Testis (tissue), 3 donors: ENCODE measurements around the gene MKS1. TPM values are rescaled to one million over a fixed set of nuclear protein-coding genes. Genes with fewer than 3 reads are reported as not detected.
A peak's percentile ranks its signal among the peaks of the same experiment; 100 is the strongest.

Experiments
- DNase-seq: peaks from one replicate; pipeline ENCODE4 v3.0.0-alpha.2; 2019
- H3K27ac ChIP-seq, 2 donors: fragments of 200-600 bp; sonication (generic); one replicate each; pipeline ENCODE4 v1.5.1; 2019
- H3K27me3 ChIP-seq: fragments of 200-600 bp; sonication (generic); one replicate; pipeline ENCODE4 v1.5.1; 2019
- H3K36me3 ChIP-seq: fragments of 200-600 bp; sonication (generic); one replicate; pipeline ENCODE4 v1.5.1; 2017; ENCODE audit warnings: low read depth; ENCODE audit errors: missing control alignments
- H3K4me1 ChIP-seq: fragments of 200-600 bp; sonication (generic); one replicate; pipeline ENCODE4 v1.5.1; 2019
- H3K4me3 ChIP-seq, 2 donors: fragments of 200-600 bp; sonication (generic); one replicate each; pipeline ENCODE4 v1.5.1; 2017 to 2019
- H3K9me3 ChIP-seq: fragments of 200-600 bp; sonication (generic); one replicate; pipeline ENCODE4 v1.5.1; 2017
- CTCF ChIP-seq, 3 experiments: fragments of 450-650 bp in 2 of 3; fragments of 200-600 bp in 1 of 3; sonication (generic) in 1 of 3; IDR thresholded peaks; one replicate each; pipeline ENCODE4 v1.5.1; 2016 to 2019; ENCODE audit warnings: antibody characterized with exemption in 3 of 3, mild to moderate bottlenecking in 2 of 3, moderate library complexity in 1 of 3
- POLR2A ChIP-seq: fragments of 450-650 bp; IDR thresholded peaks from one replicate; pipeline ENCODE4 v1.6.1; 2017; ENCODE audit warnings: antibody characterized with exemption, mild to moderate bottlenecking, moderate library complexity
- WGBS, 2 donors: methylation state at CpG; one replicate each; pipeline ENCODE4 v1.1.5; 2018; 5-methylcytosine and 5-hydroxymethylcytosine counted together
- intact Hi-C: fragments of 100-400 bp; cut with DNase I; formaldehyde crosslinking; loops from one replicate; pipeline ENCODE4 v1.15.1; 2023; ENCODE audit warnings: low total_unique reads
- polyA plus RNA-seq: library from polyadenylated mRNA; stranded (reverse); fragments of 350-450 nt; fragmentation: Illumina TruSeq; extraction: RNeasy Lipid Tissue Mini Kit (QIAGEN cat#74804); gene quantifications from one replicate; pipeline ENCODE4 v1.2.3, GENCODE V29; 2014; ENCODE audit warnings: low read depth, low replicate concordance; ENCODE audit not compliant: insufficient read depth
- total RNA-seq, 2 donors: library from RNA; depleted of rRNA; stranded (reverse); fragments of >200 nt; gene quantifications; one replicate each; pipeline ENCODE4 v1.2.3, GENCODE V29; 2016

The MKS1 gene
- total and polyA plus RNA-seq, 3 donors from 2014 or later, result 32.0 to 34.3 (median 32.3) TPM

- Histone ChIP-seq H3K4me3 (no peak overlapping the region), H3K4me1 (no peaks in the 10 kb centered on the region), H3K27ac (no peak overlapping the region), H3K9me3 (no peaks in the 10 kb centered on the region), H3K36me3 (no peaks in the 10 kb centered on the region), H3K27me3 (no peaks in the 10 kb centered on the region)
- intact Hi-C loops, result no loop called here
- WGBS, 2 donors, result 77 to 90% methylated on average over 3 of the region's 3 CpGs
- DNase-seq, result no peak
- no peak for TF ChIP-seq CTCF (IDR thresholded peaks at IDR 0.05)
- no peak for TF ChIP-seq POLR2A
These were observed 34.0 kb upstream of the MKS1 start for GRCh38 chr17:58253082-58253481.

DNA sequence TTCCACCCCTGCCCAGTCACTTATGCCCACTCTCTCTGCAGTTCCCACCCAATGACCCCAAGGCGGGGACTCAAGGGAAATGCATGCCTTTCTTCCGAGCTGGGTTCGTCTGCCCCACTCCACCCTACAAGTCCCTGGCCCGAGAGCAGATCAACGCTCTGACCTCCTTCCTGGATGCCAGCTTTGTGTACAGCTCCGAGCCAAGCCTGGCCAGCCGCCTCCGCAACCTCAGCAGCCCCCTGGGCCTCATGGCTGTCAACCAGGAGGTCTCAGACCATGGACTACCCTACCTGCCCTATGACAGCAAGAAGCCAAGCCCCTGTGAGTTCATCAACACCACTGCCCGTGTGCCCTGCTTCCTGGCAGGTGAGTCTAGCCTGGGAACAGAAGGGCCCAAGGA lies 33.1 kb upstream of the MKS1 start:
- H3K36me3 ChIP-seq, result no peaks in the 10 kb centered on the region
- no peak for TF ChIP-seq CTCF (IDR thresholded peaks at IDR 0.05)
- TF ChIP-seq POLR2A, result no peak
- no peak for DNase-seq
- no peaks in the 10 kb centered on the region for H3K9me3 ChIP-seq
- intact Hi-C loops, result no loop called here
- no peaks in the 10 kb centered on the region for H3K27me3 ChIP-seq
- H3K4me3 ChIP-seq, result no peak overlapping the region
- 73 to 77% methylated on average over 5 to 9 of the region's 9 CpGs for WGBS, 2 donors
- H3K27ac ChIP-seq, result no peak overlapping the region
- no peaks in the 10 kb centered on the region for H3K4me1 ChIP-seq

GRCh38 chr17:58250344-58251011 lies 31.4 kb upstream of the MKS1 start:
- H3K9me3 ChIP-seq, result no peaks in the 10 kb centered on the region
- WGBS, 2 donors, result 79 to 83% methylated on average over 10 to 12 of the region's 12 CpGs
- no peak overlapping the region for H3K27ac ChIP-seq
- DNase-seq, result no peak
- intact Hi-C loops, result no loop called here
- H3K4me3 ChIP-seq, result no peak overlapping the region
- H3K36me3 ChIP-seq, result no peaks in the 10 kb centered on the region
- TF ChIP-seq CTCF (IDR thresholded peaks at IDR 0.05) (no peak), POLR2A (no peak)
- no peaks in the 10 kb centered on the region for H3K4me1 ChIP-seq
- no peaks in the 10 kb centered on the region for H3K27me3 ChIP-seq

DNA sequence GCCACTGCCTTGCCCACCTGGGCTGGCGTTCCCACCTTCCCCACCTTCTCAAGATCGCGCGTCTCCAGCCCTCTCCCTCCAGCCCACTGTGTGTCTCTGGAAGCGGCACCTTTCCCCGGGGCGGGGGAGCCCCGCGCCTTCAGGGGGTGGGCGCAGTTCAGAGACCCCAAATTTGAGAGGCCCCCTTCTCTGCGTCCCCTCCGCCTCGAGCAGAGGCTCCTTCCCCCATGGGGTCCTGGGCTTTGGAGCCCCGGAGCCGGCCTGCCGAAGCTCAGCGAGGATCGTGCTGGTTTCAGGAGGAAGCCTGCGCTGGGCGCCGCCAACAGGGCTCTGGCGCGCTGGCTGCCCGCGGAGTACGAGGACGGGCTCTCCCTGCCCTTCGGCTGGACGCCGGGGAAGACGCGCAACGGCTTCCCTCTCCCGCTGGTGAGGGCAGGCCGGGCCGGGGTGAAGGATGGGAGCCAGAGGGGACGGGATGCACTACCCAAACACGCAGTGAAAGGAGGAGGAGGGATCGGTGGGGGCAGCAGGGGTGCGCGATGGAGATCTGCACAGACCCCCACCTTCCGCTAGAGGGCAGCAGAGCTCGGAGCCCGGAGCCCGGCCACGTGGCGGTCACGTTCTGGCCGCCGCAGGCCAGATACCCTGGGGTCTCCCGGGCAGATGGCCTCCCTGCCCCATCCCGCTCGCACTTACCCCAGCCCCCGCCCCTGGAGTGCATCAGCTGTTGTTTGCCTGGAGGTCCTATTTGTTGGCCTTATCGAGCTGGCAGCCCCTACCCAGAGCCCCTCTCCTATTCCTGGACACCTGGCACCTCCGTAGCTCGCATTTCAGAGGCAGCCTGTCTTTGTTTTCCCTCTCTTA lies 30.4 kb upstream of the MKS1 start:
- 3 to 6% methylated on average over 41 to 47 of the region's 57 CpGs for WGBS, 2 donors
- no peaks in the 10 kb centered on the region for H3K4me1 ChIP-seq
- peak; percentile 80 for DNase-seq
- H3K4me3 ChIP-seq, result peak overlapping the region; percentile 42 to 61
- no peaks in the 10 kb centered on the region for H3K36me3 ChIP-seq
- H3K27ac ChIP-seq, result no peak overlapping the region
- intact Hi-C loops, result no loop called here
- TF ChIP-seq POLR2A (no peak), CTCF (IDR thresholded peaks at IDR 0.05) (peak; percentile 73 to 93 (median 84))
- H3K9me3 ChIP-seq, result no peaks in the 10 kb centered on the region
- no peaks in the 10 kb centered on the region for H3K27me3 ChIP-seq
